ENCODE data around the gene RAB20. TPM values are rescaled to one million over a fixed set of nuclear protein-coding genes. Genes with fewer than 3 reads are reported as not detected.

Gene RAB20
- total and polyA plus RNA-seq, 2 of the 8 experiments (the other 6 are each of a cell fraction or from before 2014, with no cell fraction given): 14.8 to 27.9 TPM

- H4K5ac ChIP-seq (ENCODE audit: insufficient read length, low read depth, low read length): no peak overlapping the region
- H3K9ac ChIP-seq (replicated peaks in 1 of 4; ENCODE audit: extremely low read depth in 1 of 4, low read depth in 3 of 4, low read length in 3 of 4): no peak overlapping the region
- H3K56ac ChIP-seq (replicated peaks; ENCODE audit: insufficient read length, low read depth, low read length): no peak overlapping the region
- H2AFZ ChIP-seq (ENCODE audit: low read length): no peak overlapping the region
- ChIA-PET POLR2A (ENCODE audit: partially characterized antibody) (interaction anchor here (0.9 to 1.9 kb wide), 4 partner anchors 14 to 293 kb away, joined by 3 to 8 read pairs (median 3); no protein-coding TSS in a partner anchor), CTCF (ENCODE audit: partially characterized antibody) (interaction anchor here (1.1 to 2.7 kb wide), 5 partner anchors 10 to 99 kb away, joined by 3 to 9 read pairs (median 4); no protein-coding TSS in a partner anchor)
- no peak for DNase-seq (ENCODE audit: low read depth in 1 of 2, low spot score in 2 of 2)
- H3K36me3 ChIP-seq (ENCODE audit: control insufficient read depth in 2 of 4, insufficient read depth in 4 of 4, low read length in 3 of 4): no peaks in the 10 kb centered on the region; a peak in 3 of 8 replicates
- H2BK120ac ChIP-seq (replicated peaks; ENCODE audit: low read depth, low read length): no peak overlapping the region
- no peak overlapping the region for H3K18ac ChIP-seq (ENCODE audit: extremely low read depth, low read length)
- FAIRE-seq: no peak
- H3K9me3 ChIP-seq (ENCODE audit: insufficient read depth in 2 of 2, low read depth in 1 of 2, low read length in 1 of 2): no peaks in the 10 kb centered on the region
- no peak overlapping the region for H4K91ac ChIP-seq (replicated peaks; ENCODE audit: insufficient read length, low read length)
- 91% methylated on average over 7 of the region's 8 CpGs; no CpG with 5 or more reads in 1 of the 2 experiments for WGBS, 2 experiments (ENCODE audit: extremely low coverage in 1 of 2, insufficient coverage in 1 of 2, insufficient read length in 1 of 2, insufficient replicate concordance in 2 of 2, low coverage in 1 of 2, low lambda C conversion rate in 2 of 2, missing lambda C conversion rate in 1 of 2)
- no peak overlapping the region for H3K14ac ChIP-seq (ENCODE audit: insufficient read length)
- H2BK20ac ChIP-seq (ENCODE audit: low read length): no peak overlapping the region
- peaks cover 7 to 63% of the 10 kb centered on the region in 2 experiments for H3K79me2 ChIP-seq (ENCODE audit: control insufficient read depth in 1 of 2, insufficient read depth in 2 of 2, low read length in 2 of 2)
- H3K4me3 ChIP-seq (ENCODE audit: extremely low read depth in 1 of 4, insufficient read depth in 2 of 4, low read depth in 3 of 4, low read length in 4 of 4): no peak overlapping the region
- H2BK12ac ChIP-seq (ENCODE audit: low read depth, low read length): no peak overlapping the region
- H4K20me1 ChIP-seq (replicated peaks in 1 of 2; ENCODE audit: control insufficient read depth in 1 of 2, insufficient read depth in 2 of 2, low read length in 2 of 2): peaks cover 0 to 7% of the 10 kb centered on the region in 2 experiments
- H3K27me3 ChIP-seq (replicated peaks in 1 of 4; ENCODE audit: control insufficient read depth in 3 of 4, extremely low read depth in 1 of 4, insufficient read depth in 3 of 4, low read length in 3 of 4): no peaks in the 10 kb centered on the region
- H3K4me1 ChIP-seq (replicated peaks in 1 of 4; ENCODE audit: control insufficient read depth in 3 of 4, insufficient read depth in 4 of 4, low read length in 3 of 4): peaks cover 0 to 5% (median 1%) of the 10 kb centered on the region in 4 experiments; a peak in 1 of 7 replicates
- TF ChIP-seq SUZ12 (IDR thresholded peaks at IDR 0.05; ENCODE audit: low read length) (no peak), RNF2 (IDR thresholded peaks at IDR 0.05; ENCODE audit: borderline replicate concordance, low read depth, low read length, missing control alignments, poor library complexity, severe bottlenecking) (no peak), RAD21 (IDR thresholded peaks at IDR 0.05 in 1 of 2, conservative IDR thresholded peaks at IDR 0.05 in 1 of 2; ENCODE audit: low read depth in 2 of 2, low read length in 2 of 2) (no peak), SP2 (IDR thresholded peaks at IDR 0.05; ENCODE audit: low read length) (no peak)
- peak overlapping the region; percentile 76; the same call in 1 of the 2 replicates for H4K8ac ChIP-seq (ENCODE audit: extremely low read depth, insufficient read depth, low read length)
- H2BK15ac ChIP-seq (ENCODE audit: low read length): no peak overlapping the region
- H2AK5ac ChIP-seq (ENCODE audit: low read depth, low read length): 0 out of 2 replicates have a peak overlapping the region, but pooled peaks have one; percentile 8
- no peak overlapping the region for H3K23ac ChIP-seq (ENCODE audit: insufficient read length)
- no peak overlapping the region for H3K27ac ChIP-seq (ENCODE audit: low read depth, low read length)
- no peak overlapping the region for H3K4ac ChIP-seq (replicated peaks; ENCODE audit: insufficient read length, low read depth, low read length)
- no peak overlapping the region; the same call in 1 of the 2 replicates for H2BK5ac ChIP-seq (ENCODE audit: low read depth, low read length)
- peaks cover 33% of the 10 kb centered on the region for H3K79me1 ChIP-seq (ENCODE audit: low read depth, low read length)
- no peak overlapping the region for H3K4me2 ChIP-seq (ENCODE audit: insufficient read depth in 1 of 2, low read depth in 2 of 2, low read length in 2 of 2)
- H3K23me2 ChIP-seq (ENCODE audit: low read depth, low read length): no peaks in the 10 kb centered on the region
Observed at GRCh38 chr13:110554227-110554836, 7.2 kb downstream of the RAB20 start.
